Mesodermal cell (in vitro differentiated cells): Measurements from ENCODE around the gene GAS5.
"Not testable (repeated sequence)": the region's sequence is repeated elsewhere in the genome, so short reads cannot be mapped to it uniquely, and the experiment has no call there.

Experiments
- H3K27ac ChIP-seq: 2 replicates; pipeline ENCODE4 v1.7.0; 2013; ENCODE audit warnings: mild to moderate bottlenecking, low read depth, low read length, moderate library complexity; ENCODE audit not compliant: severe bottlenecking
- H3K36me3 ChIP-seq: 2 replicates; pipeline ENCODE4 v1.7.1; 2013; ENCODE audit warnings: mild to moderate bottlenecking, low read length, moderate library complexity; ENCODE audit not compliant: control insufficient read depth, insufficient read depth
- H3K4me1 ChIP-seq: one replicate; pipeline ENCODE4 v1.7.1; 2013; ENCODE audit warnings: mild to moderate bottlenecking, low read length; ENCODE audit not compliant: insufficient read depth, control insufficient read depth, poor library complexity, severe bottlenecking
- H3K4me3 ChIP-seq: 2 replicates; pipeline ENCODE4 v1.7.0; 2013; ENCODE audit warnings: low read length, control low read depth, mild to moderate bottlenecking; ENCODE audit not compliant: insufficient read depth, poor library complexity, severe bottlenecking; ENCODE audit errors: extremely low read depth
- H3K9me3 ChIP-seq: 2 replicates; pipeline ENCODE4 v1.7.1; 2013; ENCODE audit warnings: mild to moderate bottlenecking, low read length, moderate library complexity; ENCODE audit not compliant: control insufficient read depth
- WGBS, 2 experiments: methylation state at CpG; one replicate each; pipeline ENCODE4 v1.1.5; 2013; ENCODE audit warnings: missing lambda C conversion rate in 2 of 2; ENCODE audit not compliant: insufficient coverage in 2 of 2; 5-methylcytosine and 5-hydroxymethylcytosine counted together

GAS5 gene

DNA sequence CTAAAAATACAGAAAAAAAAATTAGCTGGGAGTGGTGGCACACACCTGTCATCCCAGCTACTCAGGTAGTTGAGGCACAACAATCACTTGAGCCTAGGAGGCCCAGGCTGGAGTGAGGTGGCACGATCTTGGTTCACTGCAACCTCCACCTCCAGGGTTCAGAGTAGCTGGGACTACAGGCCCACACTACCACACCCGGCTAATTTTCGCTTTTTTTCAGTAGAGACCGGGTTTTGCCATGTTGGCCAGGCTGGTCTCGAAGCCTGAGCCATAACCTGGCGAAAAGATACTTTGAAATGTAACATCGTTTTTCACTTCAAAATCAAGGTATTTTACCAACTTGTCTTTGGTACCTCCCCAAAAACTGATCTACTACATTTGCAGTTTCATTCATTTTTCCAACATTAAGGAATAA, 6.1 kb downstream of the GAS5 start:
- Histone ChIP-seq H3K4me3 (no peak overlapping the region), H3K9me3 (no peaks in the 10 kb centered on the region), H3K4me1 (peaks cover 13% of the 10 kb centered on the region), H3K36me3 (peaks cover 73% of the 10 kb centered on the region), H3K27ac (no peak overlapping the region)
- 91 to 92% methylated on average over 7 of the region's 7 CpGs for WGBS, 2 experiments

DNA sequence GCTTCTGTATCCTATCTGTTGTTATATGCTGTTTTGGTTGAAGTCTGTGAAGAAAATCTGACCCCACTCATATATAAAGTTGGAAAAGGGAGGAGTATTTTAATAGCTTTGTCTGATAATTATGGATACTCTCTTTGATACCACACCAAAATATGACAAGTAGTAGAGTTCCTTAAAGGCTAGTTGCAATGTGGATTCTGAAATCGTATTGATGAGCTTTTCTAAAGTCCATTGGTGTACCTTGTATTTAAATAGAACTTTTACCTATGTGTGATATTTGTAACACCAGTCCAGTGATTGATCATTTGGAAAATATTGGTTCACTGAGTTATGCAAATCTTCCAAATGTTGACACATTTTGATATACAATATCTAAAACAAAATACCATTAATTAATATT, 7.7 kb downstream of the GAS5 start:
- WGBS, 2 experiments = no CpG with 5 or more reads among the region's 1 CpG
- Histone ChIP-seq H3K4me1 (peaks cover 21% of the 10 kb centered on the region), H3K36me3 (peaks cover 69% of the 10 kb centered on the region), H3K4me3 (no peak overlapping the region), H3K9me3 (no peaks in the 10 kb centered on the region), H3K27ac (no peak overlapping the region)

DNA sequence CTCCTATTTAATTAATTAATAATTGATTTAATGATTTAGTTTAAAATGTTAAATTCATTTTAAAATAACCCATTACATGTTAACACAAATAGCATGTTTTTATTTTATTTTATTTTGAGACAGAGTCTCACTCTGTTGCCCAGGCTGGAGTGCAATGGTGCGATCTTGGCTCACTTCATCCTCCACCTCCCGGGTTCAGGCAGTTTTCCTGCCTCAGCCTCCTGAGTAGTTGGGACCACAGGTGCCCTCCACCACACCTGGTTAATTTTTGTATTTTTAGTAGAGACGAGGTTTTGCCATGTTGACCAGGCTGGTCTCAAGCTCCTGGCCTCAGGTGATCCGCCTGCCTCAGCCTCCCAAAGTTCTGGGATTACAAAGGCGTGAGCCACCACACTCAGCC, 8.2 kb downstream of the GAS5 start:
- not testable (repeated sequence) for H3K27ac ChIP-seq, H3K4me3 ChIP-seq, H3K9me3 ChIP-seq
- H3K4me1 ChIP-seq = peaks cover 21% of the 10 kb centered on the region
- H3K36me3 ChIP-seq = peaks cover 69% of the 10 kb centered on the region
- WGBS, 2 experiments = 60 to 100% methylated on average over 1 to 3 of the region's 5 CpGs

DNA sequence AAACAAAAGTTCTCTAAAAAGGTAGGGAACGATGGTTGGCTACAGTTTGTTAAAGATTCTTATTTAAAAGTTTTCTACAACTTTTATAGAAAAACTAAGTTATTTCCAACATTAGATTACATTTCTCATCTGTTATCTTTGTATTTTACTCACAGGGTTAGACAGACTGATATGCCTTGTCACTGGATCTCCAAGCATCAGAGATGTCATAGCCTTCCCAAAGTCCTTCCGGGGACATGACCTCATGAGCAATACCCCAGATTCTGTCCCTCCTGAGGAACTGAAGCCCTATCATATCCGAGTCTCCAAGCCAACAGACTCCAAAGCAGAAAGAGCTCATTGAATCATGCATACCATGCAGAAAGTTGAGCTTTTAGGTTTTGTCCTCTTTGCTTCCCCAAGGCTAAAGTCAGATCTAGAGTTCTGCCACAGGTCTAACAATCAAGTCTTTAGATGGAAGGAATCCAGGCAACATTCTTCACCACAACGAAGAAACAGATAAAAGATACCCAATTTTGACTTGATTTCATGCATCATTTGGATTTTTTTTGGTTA, 10.3 kb downstream of the GAS5 start:
- Histone ChIP-seq H3K4me1 (peaks cover 29% of the 10 kb centered on the region), H3K4me3 (no peak overlapping the region), H3K36me3 (peaks cover 59% of the 10 kb centered on the region), H3K9me3 (no peaks in the 10 kb centered on the region), H3K27ac (peak overlapping the region; percentile 77)
- WGBS, 2 experiments = 89 to 93% methylated on average over 2 to 3 of the region's 4 CpGs

DNA sequence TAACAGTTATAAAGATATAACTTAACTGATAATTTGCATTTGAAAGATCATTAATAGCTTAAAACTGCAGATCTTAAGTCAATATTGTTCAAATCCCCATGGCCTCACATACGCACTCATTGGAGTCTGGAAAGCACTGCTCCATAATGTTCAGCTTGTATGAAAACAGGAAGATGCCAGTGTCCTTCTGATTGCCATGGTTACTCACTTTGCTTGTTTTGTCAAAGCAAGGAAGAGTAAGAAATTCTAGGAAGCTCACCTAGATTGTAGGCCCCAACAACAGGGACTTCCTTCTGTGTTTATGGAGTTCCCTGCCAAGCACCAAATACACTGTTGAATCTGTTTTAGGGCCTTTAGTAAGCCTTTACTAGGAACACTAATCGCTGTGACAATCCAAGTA, 10.9 kb downstream of the GAS5 start:
- Histone ChIP-seq H3K4me1 (peaks cover 34% of the 10 kb centered on the region), H3K4me3 (no peak overlapping the region), H3K27ac (peak overlapping the region; percentile 77), H3K9me3 (no peaks in the 10 kb centered on the region), H3K36me3 (peaks cover 60% of the 10 kb centered on the region)
- 100% methylated on average over 1 of the region's 2 CpGs; no CpG with 5 or more reads in 1 of the 2 experiments for WGBS, 2 experiments

DNA sequence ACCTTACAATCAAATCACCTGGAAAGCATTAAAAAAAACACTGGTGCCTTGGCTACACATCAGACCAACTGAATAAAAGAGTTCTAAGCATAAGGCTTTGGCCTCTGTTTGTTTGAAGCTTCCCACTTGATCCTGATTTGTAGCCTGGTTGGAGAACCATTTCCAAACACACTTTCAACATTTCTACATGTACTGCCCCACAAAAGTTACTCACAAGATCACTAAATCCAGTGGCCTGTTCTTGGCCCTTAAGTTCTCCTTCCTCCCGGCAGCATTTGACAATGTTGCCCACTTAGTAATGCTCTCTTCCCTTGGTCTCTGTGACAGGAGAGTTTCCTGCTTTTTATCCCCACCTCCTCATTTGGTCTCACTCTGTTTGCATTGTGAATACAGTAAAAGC, 11.8 kb downstream of the GAS5 start:
- H3K4me1 ChIP-seq = peaks cover 35% of the 10 kb centered on the region
- H3K9me3 ChIP-seq = no peaks in the 10 kb centered on the region
- peak overlapping the region; percentile 18 for H3K27ac ChIP-seq
- WGBS, 2 experiments = 92 to 100% methylated on average over 1 of the region's 1 CpG
- H3K4me3 ChIP-seq = no peak overlapping the region
- peaks cover 65% of the 10 kb centered on the region for H3K36me3 ChIP-seq

GRCh38 chr1:173853074-173853473, 14.7 kb downstream of the GAS5 start:
- H3K4me1 ChIP-seq = peaks cover 36% of the 10 kb centered on the region
- H3K4me3 ChIP-seq = no peak overlapping the region
- no peaks in the 10 kb centered on the region for H3K9me3 ChIP-seq
- peak overlapping the region; percentile 93 for H3K27ac ChIP-seq
- 27 to 32% methylated on average over 4 of the region's 5 CpGs for WGBS, 2 experiments
- peaks cover 53% of the 10 kb centered on the region for H3K36me3 ChIP-seq

- no CpG with 5 or more reads among the region's 4 CpGs for WGBS, 2 experiments
- no peak overlapping the region for H3K27ac ChIP-seq
- no peaks in the 10 kb centered on the region for H3K9me3 ChIP-seq
- peaks cover 28% of the 10 kb centered on the region for H3K4me1 ChIP-seq
- no peak overlapping the region for H3K4me3 ChIP-seq
- peaks cover 54% of the 10 kb centered on the region for H3K36me3 ChIP-seq
These were observed 15.7 kb downstream of the GAS5 start for GRCh38 chr1:173852105-173852504.

- Histone ChIP-seq H3K4me3 (no peak overlapping the region), H3K4me1 (no peaks in the 10 kb centered on the region), H3K36me3 (peaks cover 62% of the 10 kb centered on the region), H3K27ac (no peak overlapping the region), H3K9me3 (no peaks in the 10 kb centered on the region)
- no CpG with 5 or more reads among the region's 1 CpG for WGBS, 2 experiments
These were observed 35.0 kb downstream of the GAS5 start for GRCh38 chr1:173832748-173833147.

DNA sequence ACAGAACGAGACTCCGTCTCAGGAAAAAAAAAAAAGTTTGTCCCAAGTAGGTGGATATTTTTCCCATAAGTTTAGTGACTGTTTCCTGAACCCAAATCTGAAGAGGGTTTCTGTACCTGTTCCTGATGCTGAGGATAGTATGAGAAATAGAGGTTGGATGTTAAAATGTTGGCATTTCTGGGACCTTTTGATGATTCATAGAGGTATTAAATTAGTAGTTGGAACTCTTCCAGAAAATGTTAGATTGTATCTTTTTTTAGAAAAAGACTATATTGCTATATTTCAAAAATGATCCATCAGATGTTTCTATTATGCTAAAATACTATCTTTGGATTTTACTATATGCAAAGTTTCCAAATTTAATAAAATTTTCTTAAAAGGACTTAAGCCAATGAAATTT, 40.2 kb downstream of the GAS5 start:
- H3K4me3 ChIP-seq = no peak overlapping the region
- H3K4me1 ChIP-seq = no peaks in the 10 kb centered on the region
- H3K27ac ChIP-seq = no peak overlapping the region
- peaks cover 19% of the 10 kb centered on the region for H3K36me3 ChIP-seq
- 94 to 100% methylated on average over 2 of the region's 2 CpGs for WGBS, 2 experiments
- no peaks in the 10 kb centered on the region for H3K9me3 ChIP-seq

DNA sequence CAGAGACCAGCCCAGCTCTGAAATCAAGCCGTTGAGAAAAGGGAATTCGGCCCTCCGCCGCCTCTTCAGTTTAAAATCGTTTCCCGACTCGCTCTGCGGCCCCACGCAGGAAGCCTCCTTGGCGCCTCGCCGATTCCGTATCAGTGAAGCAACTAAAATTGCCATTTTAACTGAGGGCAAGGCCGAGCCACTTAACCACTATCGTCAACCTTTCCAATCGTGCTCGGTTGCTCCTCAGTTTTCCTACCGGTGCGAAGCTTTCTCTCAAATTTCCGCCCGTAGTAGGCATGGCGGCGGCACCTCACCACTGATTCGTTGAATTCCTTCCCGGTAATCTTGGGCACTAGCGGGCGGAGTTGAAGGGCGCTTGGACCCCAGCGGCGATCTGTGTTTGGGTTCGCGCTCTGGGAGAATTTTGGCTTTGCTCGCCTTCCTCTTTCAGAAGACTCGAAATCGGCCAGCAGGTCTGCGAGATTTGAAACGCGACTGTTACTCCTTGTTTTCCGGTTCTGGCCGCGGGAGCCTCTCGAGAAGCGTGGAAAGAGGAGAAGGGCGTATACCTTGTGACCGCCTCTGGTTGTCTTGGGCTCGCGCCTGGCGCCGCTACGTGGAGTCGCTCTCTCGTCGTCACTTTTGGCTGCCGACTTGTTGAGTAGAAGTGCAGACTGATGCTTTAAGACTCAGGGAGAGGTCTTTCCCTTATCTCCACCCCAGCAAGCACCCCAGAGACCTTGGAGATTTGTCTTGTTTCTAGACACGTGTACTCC, 43.3 kb downstream of the GAS5 start, which contains the start of the genes CENPL and DARS2:
Gene CENPL (minus strand): TSS at position 569 of the 767 bp plus-strand sequence. CDS start 13,584 bp downstream, outside the sequence.
Gene DARS2 (plus strand): TSS at position 359 of the 767 bp plus-strand sequence. CDS start 557 bp downstream, outside the sequence.
- H3K4me3 ChIP-seq = peak within 1 kb of the TSS; percentile 83
- H3K4me1 ChIP-seq = peaks cover 6% of the 10 kb centered on the region
- H3K27ac ChIP-seq = peak within 1 kb of the TSS; percentile 98
- peaks cover 18% of the 10 kb centered on the region for H3K36me3 ChIP-seq
- 0% methylated on average over 43 to 55 of the region's 55 CpGs for WGBS, 2 experiments
- H3K9me3 ChIP-seq = no peaks in the 10 kb centered on the region
